GM21390 (cell line): ENCODE measurements around the gene FGF7.
"Not testable (repeated sequence)": the region's sequence is repeated elsewhere in the genome, so short reads cannot be mapped to it uniquely, and the experiment has no call there.

ENCODE experiments used
- ATAC-seq: cut with Tn5 transposase; IDR thresholded peaks from one replicate; pipeline ENCODE4 v1.9.1; 2021; ENCODE audit not compliant: unreplicated experiment

The FGF7 gene, protein sequence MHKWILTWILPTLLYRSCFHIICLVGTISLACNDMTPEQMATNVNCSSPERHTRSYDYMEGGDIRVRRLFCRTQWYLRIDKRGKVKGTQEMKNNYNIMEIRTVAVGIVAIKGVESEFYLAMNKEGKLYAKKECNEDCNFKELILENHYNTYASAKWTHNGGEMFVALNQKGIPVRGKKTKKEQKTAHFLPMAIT

DNA sequence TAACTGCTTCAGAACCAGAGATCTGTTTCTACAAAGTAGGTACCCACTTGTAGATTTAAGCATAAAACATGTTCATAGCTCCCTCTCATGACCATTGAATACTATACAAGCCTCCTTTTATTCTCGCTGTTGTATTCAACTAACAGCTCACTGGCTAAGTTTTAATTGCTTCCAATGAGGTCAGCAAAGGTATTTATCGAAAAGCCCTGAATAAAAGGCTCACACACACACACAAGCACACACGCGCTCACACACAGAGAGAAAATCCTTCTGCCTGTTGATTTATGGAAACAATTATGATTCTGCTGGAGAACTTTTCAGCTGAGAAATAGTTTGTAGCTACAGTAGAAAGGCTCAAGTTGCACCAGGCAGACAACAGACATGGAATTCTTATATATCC is at the start of gene FGF7:
Gene FGF7, plus strand, starts transcription at position 222 of the 400 bp plus-strand sequence. CDS start 1,056 bp downstream, outside the sequence.
- ATAC-seq: no peak

DNA sequence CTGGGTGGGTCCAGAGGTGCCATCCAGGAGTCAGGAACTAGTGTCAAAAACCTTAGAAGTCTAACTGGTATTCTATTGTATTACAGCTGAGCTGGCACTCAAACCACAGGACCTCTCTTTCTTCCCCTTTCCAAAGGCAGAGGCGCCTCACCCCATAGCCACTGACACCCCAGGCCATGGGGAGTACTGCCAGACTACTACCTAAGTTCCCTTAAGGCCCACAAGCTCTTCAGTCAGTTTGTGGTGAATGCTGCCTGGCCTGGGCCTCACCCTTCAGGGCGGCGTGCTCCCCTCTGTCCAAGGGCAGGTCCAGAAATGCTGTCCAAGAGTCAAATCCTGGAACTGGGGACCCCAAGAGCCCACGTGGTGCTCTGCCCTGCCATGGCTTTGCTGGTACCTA is 43.0 kb upstream of the FGF7 start:
- no peak for ATAC-seq

DNA sequence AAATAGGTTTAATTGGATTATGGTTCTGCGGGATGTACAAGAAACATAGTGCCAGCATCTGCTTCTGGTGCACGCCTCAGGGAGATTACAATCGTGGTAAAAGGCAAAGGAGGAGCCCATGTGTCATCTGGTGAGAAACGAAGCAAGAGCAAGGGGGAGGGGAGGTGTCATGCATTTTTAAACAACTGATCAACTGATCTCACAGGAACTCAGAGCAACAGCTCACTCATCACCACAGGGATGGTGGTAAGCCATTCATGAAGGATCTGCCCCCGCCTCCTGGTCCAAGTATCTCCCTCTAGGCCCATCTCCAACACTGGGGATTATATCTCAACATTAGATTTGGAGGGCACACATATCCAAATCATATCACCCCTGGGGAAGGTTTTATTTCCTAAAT is 42.1 kb upstream of the FGF7 start:
- ATAC-seq: no peak

DNA sequence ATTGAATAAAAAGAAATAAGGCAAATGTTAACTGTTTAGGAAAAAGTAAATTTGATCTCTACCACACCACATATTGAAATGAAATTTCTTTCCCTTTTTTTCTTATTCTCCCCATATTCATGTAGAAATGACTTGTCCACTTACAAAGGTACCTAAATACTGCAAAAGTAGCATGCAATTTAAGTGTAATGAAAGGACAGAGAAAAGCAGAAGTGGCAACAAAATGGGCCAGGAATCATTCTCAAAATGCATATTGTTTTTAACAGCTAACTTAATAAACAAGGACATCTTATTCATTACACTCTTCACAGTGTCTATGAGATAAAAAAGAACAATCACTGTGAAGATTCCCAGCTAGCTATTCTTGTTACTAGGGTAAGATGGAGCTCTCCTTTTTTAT is 40.6 kb upstream of the FGF7 start:
- no peak for ATAC-seq

DNA sequence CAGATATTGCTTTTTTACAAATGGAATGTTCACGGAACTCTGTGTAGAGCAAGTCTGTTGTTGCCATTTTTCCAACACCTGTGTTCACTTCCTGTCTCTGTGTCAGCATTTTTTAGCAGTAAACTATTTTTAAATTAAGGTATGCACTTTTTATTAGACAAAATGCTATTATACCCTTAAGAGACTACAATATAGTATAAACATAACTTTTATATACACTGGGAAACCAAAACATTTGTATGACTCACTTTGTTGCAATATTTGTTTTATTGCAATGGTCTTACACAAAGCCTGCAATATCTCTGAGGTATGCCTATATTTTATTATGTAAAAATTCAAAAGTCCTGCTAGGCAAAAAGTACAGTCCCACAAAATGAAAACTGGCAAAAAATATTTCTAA is 39.8 kb upstream of the FGF7 start:
- ATAC-seq: no peak

DNA sequence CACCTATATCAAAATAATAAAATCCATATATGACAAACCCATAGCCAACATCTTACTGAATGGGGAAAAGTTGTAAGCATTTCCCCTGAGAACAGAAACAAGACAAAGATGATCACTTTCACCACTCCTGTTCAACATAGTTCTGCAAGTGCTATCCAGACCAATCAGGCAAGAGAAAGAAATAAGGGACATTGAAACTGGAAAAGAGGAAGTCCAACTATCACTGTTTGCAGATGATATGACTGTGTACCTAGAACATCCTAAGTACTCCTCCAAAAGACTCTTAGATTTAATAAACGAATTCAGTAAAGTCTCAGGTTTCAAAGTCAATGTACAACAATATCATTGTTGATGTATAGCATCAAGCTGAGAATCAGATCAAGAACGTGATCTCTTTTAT is 35.6 kb upstream of the FGF7 start:
- ATAC-seq: no peak

DNA sequence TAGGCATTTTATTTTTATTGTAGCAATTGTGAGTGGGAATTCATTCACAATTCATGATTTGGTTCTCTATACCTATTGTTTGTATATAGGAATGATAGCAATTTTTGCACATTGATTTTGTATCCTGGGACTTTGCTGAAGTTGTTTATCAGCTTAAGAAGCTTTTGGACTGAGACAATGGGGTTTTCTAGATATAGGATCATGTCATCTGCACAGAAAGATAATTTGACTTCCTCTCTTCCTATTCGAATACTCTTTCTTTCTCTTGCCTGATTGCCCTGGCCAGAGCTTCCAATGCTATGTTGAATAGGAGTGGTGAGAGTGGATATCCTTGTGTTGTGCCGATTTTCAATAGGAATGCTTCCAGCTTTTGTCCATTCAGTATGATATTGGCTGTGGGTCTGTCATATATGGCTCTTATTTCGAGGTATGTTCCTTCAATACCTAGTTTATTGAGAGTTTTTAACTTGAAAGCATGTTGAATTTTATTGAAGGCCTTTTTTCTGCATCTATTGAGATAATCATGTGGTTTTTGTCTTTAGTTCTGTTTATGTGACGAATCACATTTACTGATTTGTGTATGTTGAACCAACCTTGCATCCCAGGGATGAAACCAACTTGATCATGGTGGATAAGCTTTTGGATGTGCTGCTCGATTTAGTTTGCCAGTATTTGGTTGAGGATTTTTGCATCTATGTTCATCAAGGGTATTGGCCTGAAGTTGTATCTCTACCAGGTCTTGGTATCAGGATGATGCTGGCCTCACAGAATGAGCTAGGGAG is 20.3 kb upstream of the FGF7 start:
- not testable (repeated sequence) for ATAC-seq

DNA sequence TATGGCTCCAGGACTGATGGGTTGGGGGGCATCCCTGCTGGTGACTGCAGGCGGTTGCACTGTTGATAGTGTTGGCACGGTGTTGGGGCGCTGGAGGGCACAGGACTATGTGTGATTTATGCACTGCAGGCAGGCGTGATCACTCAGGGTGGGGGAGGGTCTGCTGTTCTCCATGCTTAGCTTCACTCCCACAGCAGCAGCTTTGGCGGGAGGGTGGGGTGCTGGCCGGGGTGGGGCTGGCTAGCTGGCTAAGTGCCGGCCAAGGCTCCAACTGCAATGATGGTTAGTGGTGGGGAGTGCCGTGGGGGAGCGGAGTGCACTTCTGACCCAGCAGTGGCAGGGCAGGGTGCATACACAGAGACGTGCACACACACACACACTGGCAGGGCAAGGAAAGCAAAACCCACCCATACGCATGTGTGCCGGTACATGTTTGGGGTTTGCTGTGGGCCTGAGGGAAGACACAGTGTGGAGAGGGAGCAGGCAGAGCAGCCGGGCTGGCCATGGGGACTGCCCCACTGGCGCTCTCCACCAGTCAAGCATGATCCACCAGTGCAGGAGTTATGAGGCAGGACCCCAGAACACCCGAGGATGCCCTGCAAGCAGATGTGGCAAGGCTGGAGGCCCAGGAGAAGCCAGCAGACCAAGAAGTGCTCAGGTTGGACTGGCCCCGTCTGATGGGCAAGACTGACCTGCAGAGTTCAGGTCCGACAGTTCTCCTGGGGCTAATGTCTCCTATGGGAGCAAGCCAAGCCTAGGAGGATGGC is 16.5 kb upstream of the FGF7 start:
- ATAC-seq: no peak

DNA sequence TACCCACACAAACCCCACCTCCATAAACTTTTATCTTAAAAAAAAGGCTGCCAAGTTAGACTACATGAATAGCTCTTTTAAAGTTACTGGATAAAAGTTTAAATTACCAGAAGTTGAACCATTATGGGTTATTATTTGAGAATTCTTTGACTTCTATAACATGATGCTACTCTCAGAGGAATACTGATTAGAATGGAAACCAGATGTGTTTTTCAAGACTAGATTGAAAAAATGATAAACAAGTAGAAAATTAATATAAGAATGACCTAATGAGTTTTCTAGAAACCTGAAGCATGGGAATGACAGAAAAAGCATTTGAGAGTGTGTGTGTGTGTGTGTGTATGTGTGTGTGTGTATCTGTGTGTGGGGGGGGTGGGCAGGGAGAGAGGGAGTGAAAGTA is 12.4 kb upstream of the FGF7 start:
- ATAC-seq: no peak

DNA sequence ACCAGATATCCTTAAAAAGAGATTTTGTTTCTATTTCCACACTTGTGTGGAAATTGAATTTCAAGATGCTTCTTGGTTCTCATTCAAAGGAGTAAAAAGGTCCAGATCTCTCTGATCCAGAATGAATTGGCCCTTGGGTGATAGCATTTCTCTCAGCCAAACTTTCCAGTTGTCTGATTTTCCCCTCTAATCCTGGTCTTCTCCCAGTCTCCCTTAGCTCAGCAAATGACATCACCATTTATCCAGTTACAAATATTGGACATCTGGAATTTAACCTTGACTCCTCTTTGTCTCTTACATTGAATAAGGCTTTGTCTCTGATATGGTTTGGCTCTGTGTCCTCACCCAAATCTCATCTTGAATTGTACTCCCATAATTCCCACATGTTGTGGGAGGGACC is 10.2 kb upstream of the FGF7 start:
- ATAC-seq: no peak

DNA sequence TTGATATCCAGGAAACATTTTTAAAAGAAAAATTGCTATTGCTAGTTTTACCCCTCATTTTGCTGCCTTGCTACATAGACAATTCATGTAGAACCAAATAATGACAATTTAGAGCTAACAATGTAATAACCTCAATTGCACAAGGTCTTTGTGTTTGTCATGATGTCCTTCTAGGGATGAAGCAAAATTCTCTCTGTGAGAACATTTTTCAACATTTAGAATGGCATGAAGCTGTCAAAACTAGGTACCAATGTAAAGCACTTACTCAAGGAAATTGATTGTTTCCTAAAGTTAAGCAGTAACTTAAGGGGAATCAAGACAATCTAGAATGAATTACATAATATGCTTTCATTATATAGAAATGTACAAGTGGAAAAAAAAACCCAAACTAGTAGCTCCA is 7.9 kb upstream of the FGF7 start:
- ATAC-seq: no peak

DNA sequence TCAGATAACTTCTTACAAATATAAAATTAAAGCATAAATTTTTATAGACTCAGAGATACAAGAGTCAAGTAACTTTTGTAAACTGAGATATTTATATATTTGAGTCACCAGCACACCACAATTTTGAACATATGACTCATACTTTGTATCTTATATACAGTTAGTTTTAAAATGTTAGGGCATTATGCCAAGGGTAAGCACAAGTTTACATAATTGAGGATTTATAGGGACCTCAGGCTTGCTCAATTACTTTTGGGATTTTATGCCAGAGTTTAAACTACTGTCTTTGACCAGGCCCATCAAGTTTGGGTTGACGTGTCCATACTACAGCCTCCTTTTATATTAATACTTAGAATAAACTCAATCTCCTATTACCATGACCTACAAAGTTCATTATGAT is 7.4 kb upstream of the FGF7 start:
- ATAC-seq: no peak

DNA sequence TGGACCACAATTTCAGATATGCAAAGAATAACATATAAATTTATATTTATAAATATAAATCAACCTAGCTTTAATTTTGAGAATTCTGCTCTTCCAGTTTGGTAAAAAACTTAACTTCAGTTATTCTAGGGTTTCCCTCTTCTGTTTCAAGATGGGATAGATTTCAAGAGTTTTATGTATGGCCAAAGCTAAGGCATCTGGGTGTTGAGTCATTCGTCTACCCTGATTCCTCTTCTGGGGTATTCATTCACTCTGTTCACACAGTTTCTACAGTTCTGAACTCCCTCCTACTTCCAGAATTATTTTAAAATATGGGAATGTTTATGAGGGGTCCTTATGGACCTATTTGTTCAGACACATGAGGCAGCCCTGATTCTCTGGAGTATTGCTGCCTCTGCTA is 4.2 kb upstream of the FGF7 start:
- no peak for ATAC-seq

DNA sequence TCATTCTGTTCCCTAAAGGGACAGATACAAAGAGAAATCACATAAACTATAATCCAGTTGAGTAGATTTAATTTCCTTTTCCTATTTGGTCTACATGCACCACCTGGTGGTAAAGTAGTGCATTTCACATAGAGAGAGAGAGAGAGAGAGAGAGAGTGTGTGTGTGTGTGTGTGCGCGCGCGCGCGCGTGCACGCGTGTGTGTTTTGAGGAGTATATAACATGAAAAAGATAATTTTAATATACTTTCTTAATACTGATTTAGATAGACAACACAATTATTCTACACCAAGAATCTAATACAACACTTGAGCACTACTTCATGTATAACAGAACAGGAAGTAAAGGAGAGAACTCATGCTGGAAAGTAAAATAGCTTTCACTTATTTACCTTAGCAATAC is 1.1 kb upstream of the FGF7 start:
- ATAC-seq: no peak

DNA sequence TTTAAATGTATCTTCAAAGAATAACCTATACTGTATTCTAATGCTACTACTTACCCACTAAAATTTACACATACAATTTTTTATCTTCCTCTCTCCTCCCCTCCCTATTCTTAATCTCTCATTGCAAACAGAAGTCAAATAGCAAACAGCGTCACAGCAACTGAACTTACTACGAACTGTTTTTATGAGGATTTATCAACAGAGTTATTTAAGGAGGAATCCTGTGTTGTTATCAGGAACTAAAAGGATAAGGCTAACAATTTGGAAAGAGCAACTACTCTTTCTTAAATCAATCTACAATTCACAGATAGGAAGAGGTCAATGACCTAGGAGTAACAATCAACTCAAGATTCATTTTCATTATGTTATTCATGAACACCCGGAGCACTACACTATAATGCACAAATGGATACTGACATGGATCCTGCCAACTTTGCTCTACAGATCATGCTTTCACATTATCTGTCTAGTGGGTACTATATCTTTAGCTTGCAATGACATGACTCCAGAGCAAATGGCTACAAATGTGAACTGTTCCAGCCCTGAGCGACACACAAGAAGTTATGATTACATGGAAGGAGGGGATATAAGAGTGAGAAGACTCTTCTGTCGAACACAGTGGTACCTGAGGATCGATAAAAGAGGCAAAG is 984 bp downstream of the FGF7 start:
- ATAC-seq: no peak

DNA sequence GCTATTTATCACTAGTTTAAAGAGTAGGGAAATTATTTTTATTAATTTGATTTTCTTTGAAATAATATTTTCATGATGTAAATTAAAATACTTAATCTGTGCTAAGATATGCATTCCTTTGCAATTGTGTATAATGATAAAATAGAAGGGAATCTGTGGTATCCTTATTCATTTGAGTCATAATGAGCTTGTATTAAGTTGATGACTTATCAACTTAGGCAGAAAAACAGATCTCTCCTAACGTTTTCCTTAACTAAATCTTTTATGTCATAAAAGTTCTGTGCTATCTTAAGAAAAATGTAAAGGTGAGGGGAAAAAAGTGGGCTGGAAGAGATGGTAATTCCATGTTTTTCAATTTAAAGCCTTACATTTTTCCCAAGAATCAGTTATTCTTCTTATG is 1.9 kb downstream of the FGF7 start:
- no peak for ATAC-seq

DNA sequence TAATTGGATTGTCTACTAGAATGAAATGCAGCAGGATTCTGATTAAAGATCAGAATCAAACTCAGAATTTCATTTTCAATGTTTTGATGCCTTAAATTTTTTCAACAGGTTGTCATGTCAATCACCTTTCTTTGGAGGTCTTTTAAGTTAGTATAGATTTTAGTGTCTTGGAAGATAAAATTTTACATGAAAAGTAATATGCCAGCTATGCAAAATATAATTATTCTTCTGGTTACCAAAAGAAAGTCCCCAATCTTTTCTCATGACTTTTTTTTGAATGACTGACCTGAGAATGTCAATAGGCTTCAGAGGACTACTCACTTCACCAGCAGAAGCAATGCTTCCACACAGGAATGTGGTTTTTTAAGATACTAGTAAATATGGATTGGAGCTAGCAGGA is 4.3 kb downstream of the FGF7 start:
- ATAC-seq: no peak

DNA sequence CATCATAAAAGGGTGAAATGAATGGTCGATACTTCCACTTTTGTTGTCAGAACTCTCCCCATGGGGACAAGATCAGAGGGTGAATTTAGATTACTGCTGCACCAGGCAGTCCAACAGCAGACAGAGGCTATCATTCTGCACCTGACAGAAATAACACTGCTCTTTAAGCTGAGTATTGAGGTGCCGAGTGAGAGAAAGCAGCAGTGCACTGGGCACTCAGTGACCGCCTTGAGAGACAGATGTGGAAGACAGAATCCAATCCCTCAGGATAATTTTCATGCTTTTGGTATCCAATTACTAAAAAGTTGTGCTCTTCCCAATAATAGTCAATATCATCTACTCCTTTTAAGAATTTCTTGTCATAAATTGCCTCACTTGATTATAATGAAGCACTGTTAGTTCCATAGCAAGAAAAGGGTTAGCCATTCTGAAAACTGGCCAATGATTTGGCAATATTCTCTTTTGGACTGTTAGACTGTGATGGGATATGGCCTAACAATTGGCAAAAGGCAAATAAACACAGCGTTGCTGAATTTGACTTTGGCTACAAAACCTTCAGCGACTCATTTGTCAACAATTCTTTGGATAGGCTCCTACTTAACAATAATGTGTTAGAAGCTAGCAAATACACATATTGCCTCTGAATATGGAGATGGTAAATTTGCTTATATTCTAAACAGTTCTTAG is 5.5 kb downstream of the FGF7 start:
- no peak for ATAC-seq

DNA sequence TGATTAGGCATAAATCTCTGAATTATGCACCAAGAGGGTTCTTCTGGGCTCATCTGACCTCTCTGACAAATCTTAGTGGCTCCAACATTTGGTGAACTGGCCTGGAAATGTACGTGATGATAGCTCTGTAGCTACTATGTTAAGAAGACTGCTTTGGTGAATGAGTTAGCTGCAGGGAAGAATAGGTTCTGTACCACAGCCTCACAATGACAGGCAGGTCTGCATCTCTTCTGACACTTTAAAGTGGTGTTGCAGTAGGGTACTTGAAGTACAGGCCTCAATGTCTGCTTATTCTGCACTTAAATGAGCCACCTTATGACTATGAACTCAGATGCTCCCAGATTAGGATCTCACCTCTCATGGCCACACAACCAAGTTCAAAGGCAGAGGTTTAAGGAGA is 7.0 kb downstream of the FGF7 start:
- no peak for ATAC-seq

DNA sequence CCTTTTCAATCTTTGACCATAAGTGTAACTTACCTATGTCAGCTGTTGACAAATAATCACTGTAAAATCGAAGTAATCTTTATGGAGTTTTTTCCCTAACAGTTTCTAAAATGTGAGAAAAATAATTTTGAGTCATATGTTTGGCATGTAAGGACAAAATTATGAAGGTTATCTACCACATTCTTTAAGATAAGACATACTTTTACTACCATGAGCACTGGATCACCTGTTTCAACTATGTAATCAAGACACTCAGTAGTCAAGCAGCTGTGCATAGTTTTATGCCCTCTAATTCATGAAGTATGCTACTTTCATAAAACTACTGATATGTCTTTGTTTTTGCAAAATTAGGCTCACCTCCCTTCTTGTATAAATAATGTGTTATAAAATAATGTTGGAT is 12.1 kb downstream of the FGF7 start:
- no peak for ATAC-seq

DNA sequence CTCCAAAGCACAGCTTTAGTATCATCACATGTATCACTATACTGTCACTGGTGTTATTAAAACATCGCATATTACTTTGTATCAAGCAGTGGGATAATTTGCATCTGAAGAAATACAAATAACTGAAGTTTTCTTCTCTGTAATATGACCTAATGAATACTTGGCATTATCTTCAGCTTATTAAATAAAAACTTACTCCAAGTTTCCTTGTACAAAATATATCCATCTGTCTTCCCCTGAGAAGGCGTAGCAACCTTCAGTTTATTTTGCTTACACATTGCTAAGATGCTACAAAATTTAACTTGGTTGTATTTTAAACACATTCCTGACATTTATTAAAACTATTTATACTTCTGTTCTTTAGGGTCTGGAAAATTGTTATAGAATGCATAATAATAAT is 13.7 kb downstream of the FGF7 start:
- no peak for ATAC-seq
